CD4-positive, alpha-beta T cell treated with Interferon alpha-2 for 1 hour (primary cell): ENCODE results near the gene TPO.
"Not testable (repeated sequence)": the region's sequence is repeated elsewhere in the genome, so short reads cannot be mapped to it uniquely, and the experiment has no call there.

Experiments
- DNase-seq, 2 donors: peaks; one replicate each; pipeline ENCODE4 v3.0.0-alpha.2; 2020 to 2022

The TPO gene

DNA sequence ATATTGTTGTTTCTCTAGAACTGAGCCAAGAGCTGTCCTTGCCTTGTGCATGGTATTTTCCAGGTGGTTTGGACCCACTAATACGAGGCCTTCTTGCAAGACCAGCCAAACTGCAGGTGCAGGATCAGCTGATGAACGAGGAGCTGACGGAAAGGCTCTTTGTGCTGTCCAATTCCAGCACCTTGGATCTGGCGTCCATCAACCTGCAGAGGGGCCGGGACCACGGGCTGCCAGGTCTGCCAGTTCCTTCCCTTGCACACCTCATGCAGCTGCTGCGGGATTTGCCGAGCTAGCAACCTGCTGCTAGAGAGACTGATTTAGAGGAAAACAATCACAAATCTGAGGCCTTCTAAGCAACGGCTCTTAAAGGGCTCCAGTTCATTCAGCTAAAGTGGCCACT is 74.5 kb downstream of the TPO start:
- DNase-seq = no peak

DNA sequence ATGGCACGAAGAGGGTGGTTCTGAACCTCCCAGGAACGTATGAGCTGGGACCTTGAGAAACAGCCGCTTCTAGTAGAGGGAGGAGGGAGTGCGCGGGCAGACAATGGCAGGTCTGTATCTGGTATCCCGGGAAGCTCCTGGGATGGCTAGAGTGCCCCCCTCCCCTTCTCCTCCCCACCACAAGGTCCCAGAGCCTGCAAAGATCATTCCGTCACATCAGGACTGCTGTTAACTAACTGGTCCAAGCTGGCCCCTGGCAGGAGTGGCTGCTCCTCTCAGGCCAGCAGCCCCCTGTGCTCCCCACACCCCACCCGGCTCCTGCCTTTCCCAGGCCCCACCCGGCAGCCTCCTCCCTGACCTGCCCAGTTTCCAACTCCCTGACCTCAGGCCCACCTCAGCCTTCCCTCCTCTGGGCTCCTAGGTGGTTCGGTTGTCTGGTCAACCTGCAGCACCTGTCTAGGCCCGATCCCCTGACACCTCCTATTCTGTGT is 75.0 kb downstream of the TPO start:
- no peak for DNase-seq

DNA sequence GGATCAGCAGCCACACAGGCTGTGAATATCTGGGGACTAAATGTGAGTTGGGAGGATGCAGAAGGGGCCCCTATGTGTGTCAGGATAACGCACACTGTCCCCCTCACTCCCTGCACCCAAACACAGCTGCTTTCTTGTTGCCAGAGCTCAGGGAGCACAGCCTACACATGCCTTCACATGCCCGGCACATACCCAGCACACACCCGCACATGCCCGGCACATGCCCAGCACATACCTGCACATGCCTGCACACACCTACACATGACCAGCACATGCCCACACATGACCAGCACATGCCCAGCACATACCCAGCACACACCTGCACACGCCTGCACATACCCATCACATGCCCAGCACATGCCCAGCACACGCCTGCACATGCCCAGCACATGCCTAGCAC is 75.6 kb downstream of the TPO start:
- no peak for DNase-seq

- no peak for DNase-seq
Observed at GRCh38 chr2:1489486-1489885, 76.2 kb downstream of the TPO start.

DNA sequence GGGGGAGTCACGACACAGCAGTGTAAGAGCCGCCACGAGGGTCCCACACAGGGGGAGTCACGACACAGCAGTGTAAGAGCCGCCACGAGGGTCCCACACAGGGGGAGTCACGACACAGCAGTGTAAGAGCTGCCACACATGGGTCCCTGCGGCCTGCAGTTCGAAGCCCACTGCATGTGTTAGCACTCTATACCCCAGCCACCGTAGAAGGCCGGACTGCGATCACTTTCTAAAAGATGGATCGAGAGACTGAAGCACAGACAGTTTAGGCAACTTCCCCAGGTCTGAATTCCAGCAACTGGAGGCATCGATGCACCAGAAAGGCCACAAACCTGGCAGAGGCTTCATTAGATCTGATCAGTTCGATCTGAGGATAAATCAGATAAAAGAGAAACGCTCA is 77.1 kb downstream of the TPO start:
- not testable (repeated sequence) for DNase-seq

DNA sequence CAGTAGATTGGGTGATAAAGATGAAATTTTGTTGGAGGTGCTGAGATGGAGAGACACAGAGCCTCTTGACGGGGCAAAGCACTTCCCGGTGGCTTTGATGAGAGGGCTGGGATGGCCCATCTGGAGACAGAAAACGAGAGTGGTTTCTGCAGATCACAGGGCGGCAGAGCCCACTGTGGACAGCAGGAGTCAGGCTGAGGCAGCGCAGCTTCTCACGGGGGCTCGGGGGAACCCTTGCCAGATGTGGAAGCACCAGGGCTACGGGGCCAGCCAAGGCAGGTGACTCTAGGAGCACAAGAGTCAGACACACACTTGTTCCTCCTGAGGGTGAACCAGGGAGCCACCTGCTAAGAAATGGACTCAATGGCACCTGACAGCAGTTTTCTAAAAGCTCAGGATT is 78.5 kb downstream of the TPO start:
- no peak for DNase-seq

DNA sequence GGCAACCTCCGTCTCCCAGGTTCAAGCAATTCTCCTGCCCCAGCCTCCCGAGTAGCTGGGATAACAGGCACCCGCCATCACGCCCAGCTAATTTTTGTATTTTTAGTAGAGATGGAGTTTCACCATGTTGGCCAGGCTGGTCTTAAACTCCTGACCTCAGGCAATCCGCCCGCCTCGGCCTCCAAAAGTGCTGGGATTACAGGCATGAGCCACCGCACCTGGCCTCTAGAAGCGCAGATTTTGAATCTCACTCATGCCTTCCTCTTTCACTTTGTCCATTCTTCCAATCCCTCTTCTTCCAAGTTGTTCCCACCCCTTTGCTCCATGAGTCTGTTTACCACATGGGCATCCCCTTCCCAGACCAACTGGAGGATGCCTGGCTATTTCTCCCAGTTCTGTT is 79.0 kb downstream of the TPO start:
- DNase-seq = not testable (repeated sequence)

DNA sequence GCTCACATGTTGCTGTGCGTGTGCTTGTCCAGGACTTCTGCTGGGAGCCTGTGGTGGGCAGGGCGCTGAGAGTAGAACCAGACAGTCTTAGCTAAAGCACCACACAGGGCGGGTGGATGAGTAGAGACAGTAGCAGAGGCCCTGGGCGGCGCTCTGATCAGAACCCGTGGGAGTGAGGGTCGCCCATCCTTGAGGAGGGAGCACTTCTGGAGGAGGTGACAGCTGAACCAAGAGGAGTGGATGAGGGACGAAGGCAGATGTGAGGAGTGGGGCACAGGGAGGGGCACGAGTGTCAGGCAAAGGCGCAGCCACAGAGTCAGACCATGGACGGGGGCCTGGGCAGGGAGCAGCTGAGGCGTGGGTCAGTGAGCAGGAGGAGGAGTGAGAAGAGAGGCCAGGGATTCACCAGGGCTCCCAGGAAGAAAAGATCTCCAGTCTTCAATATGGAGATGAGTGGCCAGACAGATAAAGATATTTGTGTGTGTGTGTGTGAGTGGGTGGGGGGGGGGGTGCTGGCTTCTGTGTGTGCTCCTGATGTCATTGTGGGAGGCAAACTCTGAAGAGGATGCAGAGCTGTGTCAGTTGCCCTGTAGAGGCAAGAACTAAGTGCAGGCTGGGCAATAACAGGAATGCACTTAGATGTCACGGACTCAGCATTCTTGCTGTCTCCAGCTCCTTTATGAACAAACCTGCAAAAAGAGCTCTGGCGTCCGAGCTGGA is 79.6 kb downstream of the TPO start:
- DNase-seq = no peak

DNA sequence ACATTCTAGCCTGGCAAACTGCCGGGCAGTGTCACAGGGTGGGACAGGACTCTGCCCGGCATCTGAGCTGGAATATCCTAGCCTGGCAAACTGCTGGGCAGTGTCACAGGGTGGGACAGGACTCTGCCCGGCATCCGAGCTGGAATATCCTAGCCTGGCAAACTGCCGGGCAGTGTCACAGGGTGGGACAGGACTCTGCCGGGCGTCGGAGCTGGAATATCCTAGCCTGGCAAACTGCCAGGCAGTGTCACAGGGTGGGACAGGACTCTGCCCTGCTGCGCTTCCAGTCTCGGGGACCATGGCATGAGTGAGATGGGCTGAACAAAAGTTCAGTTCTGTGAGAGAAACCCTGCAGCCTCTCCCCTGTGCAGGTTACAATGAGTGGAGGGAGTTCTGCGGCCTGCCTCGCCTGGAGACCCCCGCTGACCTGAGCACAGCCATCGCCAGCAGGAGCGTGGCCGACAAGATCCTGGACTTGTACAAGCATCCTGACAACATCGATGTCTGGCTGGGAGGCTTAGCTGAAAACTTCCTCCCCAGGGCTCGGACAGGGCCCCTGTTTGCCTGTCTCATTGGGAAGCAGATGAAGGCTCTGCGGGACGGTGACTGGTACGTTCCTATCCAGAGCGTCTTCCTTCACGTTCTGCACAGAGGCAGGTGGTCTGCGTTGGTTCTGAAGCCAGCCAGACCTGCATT is 80.3 kb downstream of the TPO start:
- DNase-seq = no peak

DNA sequence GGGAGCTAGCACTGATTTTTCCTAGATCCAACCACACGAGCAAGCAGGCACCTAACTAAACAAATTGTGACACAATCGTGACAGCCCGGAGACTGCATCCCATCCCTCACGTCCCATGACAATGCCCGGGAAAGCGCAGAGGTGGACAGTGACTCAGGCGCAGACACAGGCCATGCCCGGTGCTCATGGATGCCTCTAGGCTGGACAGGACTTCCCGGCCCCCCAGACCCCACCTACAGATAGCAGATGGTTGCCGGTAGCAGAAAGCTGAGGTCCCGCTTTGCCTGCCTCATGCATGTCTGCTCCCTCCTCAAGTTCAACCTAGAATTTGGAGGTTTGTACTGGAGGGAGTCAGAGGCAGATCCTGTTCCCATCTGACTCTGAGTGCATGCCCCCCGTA is 81.0 kb downstream of the TPO start:
- no peak for DNase-seq

DNA sequence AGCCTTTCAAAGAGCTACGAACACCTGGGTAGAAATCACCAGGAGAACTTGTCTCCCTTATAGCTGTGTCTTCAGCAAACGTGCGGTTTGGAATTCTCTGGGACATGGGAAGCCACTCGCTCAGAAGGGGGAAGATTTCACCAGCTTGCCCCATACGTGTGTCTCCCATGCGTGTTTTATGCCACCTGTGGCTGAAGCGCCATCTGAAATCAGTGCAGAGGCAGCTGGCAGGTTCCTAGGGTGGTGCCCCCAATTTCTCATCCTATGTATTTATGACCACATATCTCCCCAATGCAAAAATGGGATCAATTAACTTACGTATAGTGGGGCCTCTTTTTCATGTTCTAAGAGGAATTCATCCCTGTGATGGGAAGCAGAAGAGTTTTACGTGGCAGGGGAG is 81.6 kb downstream of the TPO start:
- DNase-seq = no peak

DNA sequence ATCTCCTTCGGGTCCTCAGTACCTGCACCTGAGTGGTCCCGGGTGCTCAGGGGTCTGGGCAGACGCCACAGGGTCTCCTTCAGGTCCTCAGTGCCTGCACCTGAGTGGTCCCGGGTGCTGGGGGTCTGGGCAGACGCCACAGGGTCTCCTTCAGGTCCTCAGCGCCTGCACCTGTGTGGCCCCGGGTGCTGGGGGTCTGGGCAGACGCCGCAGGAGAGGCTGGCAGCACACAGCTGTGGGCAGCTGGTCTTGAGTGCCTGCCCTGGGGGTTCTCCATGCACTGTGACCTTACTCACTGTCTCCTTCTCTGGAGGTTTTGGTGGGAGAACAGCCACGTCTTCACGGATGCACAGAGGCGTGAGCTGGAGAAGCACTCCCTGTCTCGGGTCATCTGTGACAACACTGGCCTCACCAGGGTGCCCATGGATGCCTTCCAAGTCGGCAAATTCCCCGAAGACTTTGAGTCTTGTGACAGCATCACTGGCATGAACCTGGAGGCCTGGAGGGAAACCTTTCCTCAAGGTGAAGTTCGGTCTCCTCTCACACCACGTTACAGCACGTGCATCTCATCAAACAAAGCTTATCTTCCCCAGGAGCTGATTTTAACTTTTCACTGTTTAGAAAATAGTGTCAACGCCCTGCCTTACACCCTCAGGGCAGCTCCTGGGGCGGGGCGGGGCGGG is 82.6 kb downstream of the TPO start:
- no peak for DNase-seq

DNA sequence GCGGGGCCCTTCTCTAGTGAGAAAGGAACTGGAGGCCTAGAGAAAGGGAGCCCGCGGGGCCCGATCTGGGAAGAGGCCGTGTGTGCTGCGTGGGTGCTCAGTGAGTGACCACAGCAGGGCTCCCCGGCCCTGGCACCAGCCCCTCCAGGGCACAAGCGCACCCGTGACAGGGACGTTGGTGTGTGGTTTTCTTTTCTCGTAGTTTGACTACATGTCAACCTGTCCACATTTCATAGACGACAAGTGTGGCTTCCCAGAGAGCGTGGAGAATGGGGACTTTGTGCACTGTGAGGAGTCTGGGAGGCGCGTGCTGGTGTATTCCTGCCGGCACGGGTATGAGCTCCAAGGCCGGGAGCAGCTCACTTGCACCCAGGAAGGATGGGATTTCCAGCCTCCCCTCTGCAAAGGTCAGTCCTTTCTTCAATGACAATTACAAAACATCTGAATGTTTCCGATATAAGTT is 83.1 kb downstream of the TPO start:
- no peak for DNase-seq

- no peak for DNase-seq
Observed at GRCh38 chr2:1497122-1497611, 83.9 kb downstream of the TPO start.

GRCh38 chr2:1498176-1498575 is 84.9 kb downstream of the TPO start:
- no peak for DNase-seq

GRCh38 chr2:1499033-1499795 is 86.0 kb downstream of the TPO start:
- no peak for DNase-seq

GRCh38 chr2:1501038-1501851 is 88.0 kb downstream of the TPO start:
- no peak for DNase-seq

DNA sequence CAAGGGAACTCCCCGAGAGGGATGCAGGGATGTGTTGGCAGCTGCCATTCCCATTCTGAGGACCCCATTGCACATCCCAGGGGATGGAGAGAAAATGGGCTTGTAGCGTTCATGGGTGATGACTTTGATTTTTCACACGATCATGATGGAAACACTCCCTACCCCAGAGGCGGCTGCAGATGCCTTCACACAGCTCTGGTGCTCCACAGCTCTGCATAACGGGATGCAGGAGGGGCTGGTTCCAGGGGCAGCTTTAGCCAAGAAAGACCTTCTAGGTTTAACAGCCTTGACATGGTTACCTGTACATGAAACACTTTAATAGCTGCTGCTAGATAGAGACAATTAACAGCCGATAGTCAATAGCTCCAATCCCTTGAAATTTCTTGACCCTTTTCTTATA is 88.7 kb downstream of the TPO start:
- DNase-seq = no peak

DNA sequence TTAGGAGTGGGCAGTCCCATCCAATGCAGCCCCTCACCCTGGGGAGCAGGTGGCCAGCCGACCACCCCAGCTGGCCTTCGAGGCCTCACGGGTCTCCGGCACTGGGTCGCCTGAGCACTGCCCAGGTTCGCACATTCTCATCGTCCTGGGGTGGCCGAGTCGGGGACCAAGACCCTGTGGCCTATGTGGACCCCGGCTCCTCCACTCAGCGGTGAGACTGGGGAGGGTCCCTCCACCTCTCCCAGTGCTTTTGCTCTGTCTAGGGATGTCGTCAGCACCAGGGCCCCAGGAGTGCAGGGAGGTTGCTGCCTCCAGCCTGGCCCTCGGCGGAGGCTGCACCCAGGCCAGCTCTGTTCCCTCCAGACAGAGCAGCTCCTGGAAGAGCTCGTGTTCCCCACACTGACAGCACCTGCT is 89.6 kb downstream of the TPO start:
- no peak for DNase-seq

DNA sequence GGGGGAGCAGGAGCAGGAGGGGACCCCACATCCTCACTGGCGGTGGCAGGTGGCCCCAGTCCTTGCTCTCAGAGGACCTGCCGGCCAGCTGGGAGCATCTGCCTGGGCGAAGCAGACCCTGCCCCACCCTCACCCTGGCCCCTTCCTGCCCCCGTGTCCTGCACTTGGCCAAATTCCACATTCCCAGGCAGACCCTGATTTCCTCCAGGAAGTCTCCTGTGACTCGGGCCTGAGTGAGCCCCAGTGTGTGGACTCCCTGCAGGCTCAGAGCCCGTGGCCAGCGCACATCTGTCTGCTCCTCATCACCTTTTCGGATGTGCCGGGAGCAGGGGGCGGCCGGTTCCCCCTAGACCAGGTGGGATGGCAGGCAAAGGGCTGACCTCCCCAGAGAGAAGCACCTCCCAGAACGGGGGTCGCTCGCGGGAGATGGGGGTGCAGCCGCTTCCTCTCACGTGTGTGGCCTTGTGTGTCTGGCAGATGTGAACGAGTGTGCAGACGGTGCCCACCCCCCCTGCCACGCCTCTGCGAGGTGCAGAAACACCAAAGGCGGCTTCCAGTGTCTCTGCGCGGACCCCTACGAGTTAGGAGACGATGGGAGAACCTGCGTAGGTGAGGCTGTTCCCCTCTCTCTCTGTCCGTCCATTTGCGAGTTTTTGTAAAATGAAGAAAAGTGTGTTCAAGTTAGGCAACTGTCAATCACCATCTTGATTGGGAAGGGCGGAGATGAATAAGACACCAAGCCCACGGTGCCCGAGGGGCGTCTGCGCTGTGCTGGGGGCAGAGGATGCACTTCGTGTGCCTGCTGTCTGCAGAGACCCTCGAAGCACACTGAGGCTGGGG is 90.4 kb downstream of the TPO start:
- DNase-seq = no peak

DNA sequence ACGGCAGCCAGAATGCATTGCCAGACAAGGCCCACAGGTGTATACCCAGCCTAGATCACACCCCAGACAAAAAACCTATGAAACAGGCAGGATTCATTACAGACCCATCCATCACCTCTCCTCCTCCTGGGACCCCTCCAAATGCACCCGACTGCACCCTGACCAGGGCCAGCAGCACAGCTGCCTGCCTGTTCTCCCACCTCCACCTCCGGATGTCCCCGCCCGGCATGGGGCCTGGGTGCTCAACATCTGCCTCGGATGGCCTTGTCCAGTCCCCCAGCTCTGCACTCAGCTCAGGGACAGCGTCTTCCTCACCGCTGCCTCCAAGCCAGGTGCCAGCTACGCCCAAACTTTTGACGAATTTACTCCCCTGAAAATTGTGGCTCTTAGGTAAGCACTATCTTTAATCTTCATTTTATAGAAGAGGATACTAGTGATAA is 91.1 kb downstream of the TPO start:
- no peak for DNase-seq
